ENCODE measurements around the gene S100G.

DNA sequence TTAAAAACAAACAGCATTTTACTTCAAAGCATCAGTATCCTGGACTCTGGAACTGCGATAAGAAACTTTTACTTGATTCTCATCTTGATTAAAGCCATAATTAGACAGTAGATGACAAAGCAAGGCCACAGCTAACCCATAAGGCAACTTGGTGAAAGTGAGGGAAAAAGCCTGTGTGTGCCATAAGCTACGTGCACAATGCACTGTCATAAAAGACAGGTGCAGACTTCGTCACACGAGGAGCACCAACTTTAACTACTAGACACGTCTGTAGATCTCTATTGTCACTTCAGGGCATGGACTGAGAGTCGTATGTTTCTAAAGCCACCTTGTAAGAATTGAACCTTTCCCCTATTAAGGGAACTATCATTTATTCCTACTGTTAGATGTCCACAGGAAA is 49.4 kb downstream of the S100G start:
- TF ChIP-seq, protein P1, sequence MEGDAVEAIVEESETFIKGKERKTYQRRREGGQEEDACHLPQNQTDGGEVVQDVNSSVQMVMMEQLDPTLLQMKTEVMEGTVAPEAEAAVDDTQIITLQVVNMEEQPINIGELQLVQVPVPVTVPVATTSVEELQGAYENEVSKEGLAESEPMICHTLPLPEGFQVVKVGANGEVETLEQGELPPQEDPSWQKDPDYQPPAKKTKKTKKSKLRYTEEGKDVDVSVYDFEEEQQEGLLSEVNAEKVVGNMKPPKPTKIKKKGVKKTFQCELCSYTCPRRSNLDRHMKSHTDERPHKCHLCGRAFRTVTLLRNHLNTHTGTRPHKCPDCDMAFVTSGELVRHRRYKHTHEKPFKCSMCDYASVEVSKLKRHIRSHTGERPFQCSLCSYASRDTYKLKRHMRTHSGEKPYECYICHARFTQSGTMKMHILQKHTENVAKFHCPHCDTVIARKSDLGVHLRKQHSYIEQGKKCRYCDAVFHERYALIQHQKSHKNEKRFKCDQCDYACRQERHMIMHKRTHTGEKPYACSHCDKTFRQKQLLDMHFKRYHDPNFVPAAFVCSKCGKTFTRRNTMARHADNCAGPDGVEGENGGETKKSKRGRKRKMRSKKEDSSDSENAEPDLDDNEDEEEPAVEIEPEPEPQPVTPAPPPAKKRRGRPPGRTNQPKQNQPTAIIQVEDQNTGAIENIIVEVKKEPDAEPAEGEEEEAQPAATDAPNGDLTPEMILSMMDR (conservative IDR thresholded peaks at IDR 0.05; ENCODE audit: low read length) = no peak
- no peak for TF ChIP-seq EZH2phosphoT487 (IDR thresholded peaks at IDR 0.05; ENCODE audit: borderline replicate concordance, low read depth, low read length)
